H54 (cell line): ENCODE data around the gene AUTS2.

Source experiments
- DNase-seq: peaks from one replicate; pipeline ENCODE4 v3.0.0; 2011; ENCODE audit warnings: low spot score, mixed read lengths; ENCODE audit not compliant: insufficient read length
- FAIRE-seq: peaks from 3 replicates; lab custom pipeline; 2011; peaks lifted over from hg19 to GRCh38; lab: Jason Lieb, UNC
- POLR2A ChIP-seq: IDR thresholded peaks from 2 replicates; pipeline ENCODE4 v1.6.1; 2011; ENCODE audit warnings: low read depth, mild to moderate bottlenecking, low read length

The AUTS2 gene

DNA sequence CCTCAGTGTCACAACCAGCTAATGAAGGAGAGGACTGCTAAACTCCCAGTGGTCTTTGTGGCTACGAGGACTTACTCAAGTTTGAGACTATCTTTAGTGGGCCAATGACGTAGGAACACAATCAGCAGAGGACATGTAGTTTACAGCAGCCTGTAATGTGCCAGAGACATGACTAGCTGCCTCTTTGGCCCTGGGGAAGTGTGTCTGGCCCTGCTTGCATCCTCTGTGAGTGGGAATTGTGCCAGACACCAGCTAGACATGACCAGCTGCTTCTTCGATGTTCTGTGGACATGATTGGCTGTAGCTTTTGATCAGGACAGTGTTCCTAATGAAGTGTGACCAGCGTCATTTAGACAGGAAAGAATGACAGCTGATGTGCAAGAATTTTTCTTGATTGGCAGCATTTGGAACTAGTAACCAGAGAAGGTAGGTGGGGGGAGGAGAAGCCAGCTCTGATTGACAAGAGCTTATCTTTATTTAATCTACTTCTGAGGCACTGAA, 141.7 kb downstream of the AUTS2 start:
- no peak for TF ChIP-seq POLR2A
- DNase-seq (no peak), FAIRE-seq (no peak)

DNA sequence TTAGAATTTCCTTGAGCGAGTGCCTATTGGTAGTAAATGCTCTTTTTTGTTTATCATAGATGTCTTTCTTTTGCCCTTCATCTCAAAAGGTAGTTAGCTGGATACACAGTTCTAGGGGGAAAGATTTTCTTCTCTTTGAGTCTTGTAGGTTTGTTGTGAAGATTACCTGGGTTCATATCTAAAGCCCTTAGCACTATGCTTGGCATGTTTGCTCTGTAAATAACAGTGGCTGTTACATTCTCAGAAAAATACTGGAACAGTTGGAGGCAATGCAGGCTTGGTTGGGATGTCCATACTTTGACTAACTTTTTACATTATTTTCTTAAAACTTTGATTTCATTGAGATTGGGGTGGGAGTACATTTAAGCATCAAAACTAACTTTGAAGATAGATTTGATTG, 144.0 kb downstream of the AUTS2 start:
- DNase-seq, result no peak
- no peak for TF ChIP-seq POLR2A
- FAIRE-seq, result no peak

DNA sequence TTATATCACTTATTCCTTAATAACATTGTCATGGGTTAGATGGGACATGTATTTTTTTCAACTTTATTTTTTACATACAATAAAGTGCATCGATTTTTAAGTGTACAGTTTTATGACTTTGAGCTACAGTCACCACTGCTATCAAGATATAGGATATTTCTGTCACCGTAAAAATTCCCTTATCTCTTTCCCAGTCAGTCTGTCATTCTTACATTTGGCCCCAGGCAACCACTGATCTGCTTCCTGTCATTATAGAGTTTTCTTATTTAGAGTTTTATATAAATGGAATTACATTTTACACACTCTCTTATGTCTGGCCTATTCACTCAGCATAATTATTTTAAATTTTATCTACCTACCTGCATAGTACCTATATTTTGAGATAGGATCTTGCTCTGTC, 145.2 kb downstream of the AUTS2 start:
- FAIRE-seq (no peak), DNase-seq (no peak)
- TF ChIP-seq POLR2A, result no peak

DNA sequence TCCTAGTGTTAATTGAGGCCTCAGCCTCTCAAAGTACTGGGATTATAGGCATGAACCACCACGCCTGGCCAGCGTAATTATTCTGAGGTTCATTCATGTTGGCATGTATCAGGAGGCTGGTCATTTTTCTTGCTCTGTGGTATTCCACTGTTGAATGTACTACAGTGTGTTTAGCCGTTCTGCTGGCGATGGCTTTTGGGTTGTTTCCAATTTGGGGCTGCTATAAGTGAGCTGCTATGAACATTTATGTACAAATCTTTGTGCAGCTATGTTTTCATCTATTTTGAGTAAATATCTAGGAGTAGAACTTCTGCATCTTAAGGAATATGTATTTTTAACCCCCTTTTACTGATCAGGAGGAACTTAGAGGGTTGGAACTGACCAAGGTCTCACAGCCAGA, 145.8 kb downstream of the AUTS2 start:
- no peak for TF ChIP-seq POLR2A
- no peak for FAIRE-seq
- no peak for DNase-seq

DNA sequence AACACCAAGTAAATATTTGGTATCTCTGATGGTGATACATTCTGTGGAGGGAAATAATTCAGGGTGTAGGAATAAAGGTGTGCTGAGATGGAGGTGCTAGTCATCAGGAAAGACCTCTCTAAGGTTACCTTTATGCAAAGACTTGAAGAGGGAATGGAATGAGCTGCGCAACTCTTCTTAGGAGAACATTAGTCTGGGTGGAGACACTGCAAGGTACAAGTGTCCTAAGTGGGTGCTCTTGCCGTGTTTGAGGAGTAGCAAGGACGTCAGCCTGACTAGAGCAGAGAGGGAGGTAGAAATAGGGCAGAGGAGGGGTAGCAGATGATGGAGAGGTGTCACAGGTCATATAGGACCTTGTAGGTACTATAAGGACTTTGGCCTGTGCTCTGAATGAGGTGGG, 148.1 kb downstream of the AUTS2 start:
- no peak for FAIRE-seq
- no peak for TF ChIP-seq POLR2A

DNA sequence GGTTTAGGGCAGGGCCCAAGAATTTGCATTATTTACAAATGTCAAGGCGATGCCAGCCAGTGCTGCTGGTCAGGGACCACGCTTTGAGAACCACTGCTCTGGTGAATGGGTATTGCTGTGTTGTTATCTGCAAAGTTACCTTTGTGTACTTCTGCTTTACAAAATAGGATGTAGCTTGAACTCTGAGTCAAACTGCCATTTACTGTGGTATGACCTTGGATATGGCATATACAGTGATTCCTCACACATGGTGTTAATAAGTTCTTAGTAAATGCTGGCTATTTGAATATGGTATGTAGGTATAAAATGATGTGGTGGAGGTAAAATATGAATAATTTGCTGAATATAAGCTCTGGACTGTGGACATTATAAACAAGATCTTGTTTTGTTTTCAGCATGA, 148.9 kb downstream of the AUTS2 start:
- no peak for DNase-seq
- FAIRE-seq, result no peak
- TF ChIP-seq POLR2A, result no peak

More for the DNA sequence above, 148.1 kb downstream of the AUTS2 start:
- no peak for DNase-seq

DNA sequence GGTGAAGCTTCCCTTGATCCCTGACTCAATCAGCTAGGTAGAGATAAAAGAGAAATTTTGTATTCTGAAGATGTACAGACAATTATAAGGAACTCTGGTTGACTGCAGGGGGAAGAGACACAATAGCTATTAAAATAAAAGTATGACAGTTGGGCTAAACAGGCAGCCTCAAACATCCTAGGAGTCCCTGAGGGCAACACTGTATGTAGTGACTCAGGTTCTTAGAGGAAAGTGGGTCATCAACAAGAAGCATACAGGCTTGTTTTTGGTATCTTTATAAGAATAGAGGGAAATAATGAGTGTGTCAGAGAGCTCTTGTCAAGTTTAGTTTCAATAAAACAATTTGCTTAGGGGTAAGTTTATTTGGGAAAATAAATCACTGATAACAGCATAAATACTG, 150.3 kb downstream of the AUTS2 start:
- DNase-seq, result no peak

DNA sequence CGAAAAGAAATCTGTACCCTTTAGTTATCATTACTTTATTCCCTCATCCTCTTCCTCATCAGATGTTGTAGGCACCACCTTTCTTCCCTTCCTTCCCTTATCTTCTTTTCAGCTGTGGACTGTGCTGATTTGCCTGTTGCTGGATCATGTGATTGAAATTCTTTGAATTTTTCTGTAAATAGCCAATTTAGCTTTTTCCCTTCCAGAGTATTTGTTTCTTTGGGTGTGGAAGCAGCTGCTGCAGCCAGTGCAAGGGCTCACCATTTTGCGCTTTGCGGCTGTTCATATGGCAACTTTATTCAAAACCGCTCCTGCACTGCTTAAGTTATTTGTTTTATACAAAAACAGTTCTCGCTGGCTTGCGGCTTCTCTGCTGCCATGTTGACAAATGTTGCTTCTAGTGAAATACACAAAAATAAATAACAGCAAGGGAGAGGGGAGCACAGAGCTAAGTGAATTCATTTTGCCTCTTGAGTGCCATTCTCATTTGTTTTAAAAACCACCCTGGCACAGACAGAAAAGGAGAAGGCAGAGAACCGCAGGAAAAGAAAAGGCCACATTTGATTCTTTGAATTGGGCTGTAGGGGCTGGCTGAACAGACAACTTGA, 151.2 kb downstream of the AUTS2 start:
- FAIRE-seq (no peak), DNase-seq (no peak)
- TF ChIP-seq POLR2A, result no peak

More for the DNA sequence above, 150.3 kb downstream of the AUTS2 start:
- TF ChIP-seq POLR2A, result no peak
- no peak for FAIRE-seq

DNA sequence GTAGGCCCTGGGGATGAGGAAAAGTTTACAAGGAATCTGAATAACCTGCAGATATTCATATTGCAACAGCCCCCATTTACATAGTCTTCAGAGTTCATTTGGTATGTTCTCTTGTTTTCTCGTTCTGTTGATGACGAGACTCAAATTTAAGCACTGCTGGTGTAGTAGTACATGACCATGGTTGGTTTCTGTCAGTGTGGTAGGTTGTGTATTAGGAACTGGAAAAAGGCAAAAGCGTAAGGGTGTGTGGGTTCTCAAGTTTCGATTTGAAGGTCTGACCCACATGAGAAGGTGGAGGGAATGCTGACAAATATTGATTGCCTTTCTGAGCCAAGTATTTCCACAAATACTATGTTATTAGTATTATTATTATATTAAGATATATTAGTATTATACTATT, 151.7 kb downstream of the AUTS2 start:
- no peak for TF ChIP-seq POLR2A
- FAIRE-seq (no peak), DNase-seq (no peak)

DNA sequence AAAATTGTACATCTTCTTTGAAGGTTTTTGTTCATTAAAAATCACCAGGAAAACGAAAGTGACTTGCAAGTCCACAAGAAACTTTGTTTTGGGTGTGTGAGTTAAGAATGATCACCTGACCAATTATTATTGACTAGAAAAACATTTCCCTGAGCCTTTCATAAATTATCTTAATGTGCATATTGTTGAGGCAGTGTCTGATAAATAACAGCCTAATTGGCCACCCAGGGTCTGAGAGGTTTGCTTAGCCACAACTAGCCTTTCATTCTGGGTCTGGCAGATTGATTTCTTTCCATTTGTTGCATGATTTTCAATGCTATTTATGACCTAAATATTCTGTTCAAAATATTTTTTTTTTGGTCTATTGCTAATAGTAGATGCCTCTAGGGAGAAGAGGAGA, 152.8 kb downstream of the AUTS2 start:
- FAIRE-seq, result no peak
- DNase-seq, result no peak
- no peak for TF ChIP-seq POLR2A

DNA sequence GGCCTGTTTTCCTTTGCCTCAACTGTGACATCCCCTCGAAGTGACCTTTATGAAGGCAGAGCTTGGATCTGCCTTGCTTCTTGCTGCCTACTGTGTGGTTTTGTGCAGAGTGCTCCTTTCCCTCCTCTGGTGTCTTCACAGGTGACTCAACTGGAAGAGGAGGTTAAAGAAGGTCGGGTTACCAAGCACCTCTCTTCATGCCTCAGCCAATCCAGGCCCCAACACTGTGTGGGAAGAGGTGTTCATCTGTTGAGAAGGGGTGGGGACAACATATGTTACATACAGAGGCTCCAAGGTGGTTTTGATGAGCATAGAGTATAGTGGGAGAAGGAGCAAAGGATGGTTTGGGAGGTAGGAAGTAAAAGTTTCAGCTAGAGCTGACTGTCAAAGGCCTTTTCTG, 155.7 kb downstream of the AUTS2 start:
- FAIRE-seq (no peak), DNase-seq (no peak)
- TF ChIP-seq POLR2A, result no peak

DNA sequence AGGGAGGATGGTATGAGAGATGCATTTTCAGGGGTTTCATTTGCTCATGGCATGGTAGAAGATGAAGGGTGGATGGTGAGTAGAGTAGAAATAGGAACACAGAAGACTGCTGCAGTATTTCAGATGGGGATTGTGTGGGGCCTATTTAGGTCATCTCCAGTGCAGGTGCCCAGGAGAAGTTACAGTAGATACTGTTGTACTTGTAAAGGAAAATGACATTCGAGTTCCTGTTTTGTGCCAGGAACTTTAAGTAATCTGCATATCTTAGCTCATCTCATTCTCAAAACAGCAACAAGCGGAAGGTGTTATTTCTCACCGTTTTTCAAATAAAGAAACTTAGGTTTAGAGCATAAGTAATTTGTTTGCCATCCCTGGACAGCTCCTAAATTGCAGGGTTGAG, 156.2 kb downstream of the AUTS2 start:
- no peak for TF ChIP-seq POLR2A
- DNase-seq, result no peak
- FAIRE-seq, result no peak

DNA sequence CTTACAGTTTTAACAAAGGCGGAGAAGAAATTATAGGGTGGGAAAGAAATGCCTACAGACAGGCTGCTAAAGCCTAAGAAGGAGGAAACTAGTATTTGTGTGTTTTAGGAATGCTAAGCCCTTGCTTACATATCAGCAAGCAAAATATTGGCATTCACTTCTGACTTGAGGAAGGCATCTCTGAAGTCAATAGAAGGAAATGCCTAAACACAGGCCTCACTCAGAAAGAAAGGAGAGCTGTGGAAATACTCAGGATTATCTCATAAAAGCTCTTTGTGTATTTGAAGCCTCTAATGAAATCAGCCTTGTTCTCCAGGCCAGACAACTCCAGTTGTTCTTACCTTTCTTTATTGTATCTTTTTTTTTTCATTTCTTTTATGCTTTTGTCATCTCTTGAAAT, 158.0 kb downstream of the AUTS2 start:
- FAIRE-seq (no peak), DNase-seq (no peak)
- TF ChIP-seq POLR2A, result no peak

DNA sequence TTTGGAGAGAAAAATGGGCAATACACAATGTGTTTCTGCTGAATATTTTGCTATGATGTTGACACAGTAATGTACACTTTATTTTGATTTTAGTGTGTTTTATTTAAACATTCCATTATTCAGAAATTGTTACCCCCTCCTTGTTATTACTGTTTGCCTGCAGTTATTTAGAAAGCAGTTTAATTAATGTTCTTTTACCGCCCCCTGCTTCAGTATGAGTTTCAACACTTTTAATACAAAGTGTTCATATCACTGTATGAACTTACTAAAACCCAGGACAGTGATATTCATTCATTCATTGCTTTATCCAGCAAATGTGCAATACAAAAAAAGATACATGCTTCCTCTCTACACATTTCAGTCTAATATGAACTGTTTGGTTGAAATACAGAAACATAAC, 159.3 kb downstream of the AUTS2 start:
- TF ChIP-seq POLR2A, result no peak
- no peak for DNase-seq
- FAIRE-seq, result peak; percentile 11

DNA sequence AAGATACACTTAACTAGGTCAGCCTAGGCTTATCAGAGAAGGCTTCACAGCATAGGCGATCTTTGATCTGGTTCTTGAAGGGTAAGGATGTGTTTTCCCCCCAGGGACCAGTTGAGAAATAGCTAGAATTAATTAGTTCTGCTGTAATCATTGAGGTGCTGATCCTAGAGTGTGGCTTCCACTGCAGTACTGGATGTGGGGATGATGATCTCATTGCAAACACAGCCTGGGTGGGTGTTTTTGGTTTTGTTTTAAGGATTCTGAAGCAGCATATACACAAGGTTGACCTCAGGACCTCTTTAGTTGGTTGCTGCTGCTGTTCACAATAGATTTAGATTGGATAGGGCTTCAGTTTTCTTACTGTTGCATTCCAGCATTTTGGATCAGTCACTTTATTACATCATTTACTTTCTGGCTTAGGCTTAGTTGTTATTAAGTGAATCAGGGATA, 159.7 kb downstream of the AUTS2 start:
- TF ChIP-seq POLR2A, result no peak
- DNase-seq (no peak), FAIRE-seq (no peak)
